ENCODE measurements around the gene CLMN. TPM values are rescaled to one million over a fixed set of nuclear protein-coding genes. Genes with fewer than 3 reads are reported as not detected.
A peak's percentile ranks its signal among the peaks of the same experiment; 100 is the strongest.

The CLMN gene
- total RNA-seq, 1 donor from 2014 or later, result 0.68 TPM

DNA sequence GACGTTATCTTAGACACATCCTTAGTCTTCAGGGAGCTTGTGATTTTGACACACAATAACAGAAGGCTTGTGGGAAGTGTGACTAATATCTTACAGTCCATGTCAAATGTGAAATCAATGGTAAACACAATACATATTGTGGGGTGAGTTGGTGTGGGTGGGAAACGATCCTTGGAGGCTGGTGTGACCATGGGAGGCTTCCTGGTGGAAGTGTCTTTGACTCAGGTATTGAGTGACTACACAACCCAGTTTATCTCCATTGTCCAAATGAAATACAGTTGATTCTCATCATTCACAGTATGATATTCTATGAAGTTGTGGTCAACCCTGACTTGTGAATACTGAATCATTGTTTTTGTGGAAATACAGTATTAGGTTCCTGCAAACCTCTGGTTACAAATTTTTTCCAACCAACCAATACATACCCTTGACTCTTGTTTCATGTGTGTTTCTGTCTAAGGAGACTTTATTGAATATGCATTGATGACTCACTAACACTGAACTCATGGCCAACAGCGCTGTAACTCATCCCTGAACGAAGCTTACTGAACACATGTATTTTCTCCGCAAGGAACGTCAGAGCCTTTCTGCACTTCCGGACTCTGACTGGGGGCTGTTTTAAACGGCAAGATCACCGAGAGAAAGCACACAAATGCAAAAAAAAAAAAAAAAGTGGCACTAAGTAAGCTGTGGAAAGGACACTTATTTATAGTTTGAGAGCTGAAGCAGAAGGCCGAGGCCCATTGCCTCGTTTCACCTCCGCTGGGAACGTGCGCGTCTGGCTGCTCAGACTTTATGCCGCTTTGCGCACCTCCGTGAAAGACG lies 59.0 kb downstream of the CLMN start:
- peak; percentile 83 for DNase-seq

DNA sequence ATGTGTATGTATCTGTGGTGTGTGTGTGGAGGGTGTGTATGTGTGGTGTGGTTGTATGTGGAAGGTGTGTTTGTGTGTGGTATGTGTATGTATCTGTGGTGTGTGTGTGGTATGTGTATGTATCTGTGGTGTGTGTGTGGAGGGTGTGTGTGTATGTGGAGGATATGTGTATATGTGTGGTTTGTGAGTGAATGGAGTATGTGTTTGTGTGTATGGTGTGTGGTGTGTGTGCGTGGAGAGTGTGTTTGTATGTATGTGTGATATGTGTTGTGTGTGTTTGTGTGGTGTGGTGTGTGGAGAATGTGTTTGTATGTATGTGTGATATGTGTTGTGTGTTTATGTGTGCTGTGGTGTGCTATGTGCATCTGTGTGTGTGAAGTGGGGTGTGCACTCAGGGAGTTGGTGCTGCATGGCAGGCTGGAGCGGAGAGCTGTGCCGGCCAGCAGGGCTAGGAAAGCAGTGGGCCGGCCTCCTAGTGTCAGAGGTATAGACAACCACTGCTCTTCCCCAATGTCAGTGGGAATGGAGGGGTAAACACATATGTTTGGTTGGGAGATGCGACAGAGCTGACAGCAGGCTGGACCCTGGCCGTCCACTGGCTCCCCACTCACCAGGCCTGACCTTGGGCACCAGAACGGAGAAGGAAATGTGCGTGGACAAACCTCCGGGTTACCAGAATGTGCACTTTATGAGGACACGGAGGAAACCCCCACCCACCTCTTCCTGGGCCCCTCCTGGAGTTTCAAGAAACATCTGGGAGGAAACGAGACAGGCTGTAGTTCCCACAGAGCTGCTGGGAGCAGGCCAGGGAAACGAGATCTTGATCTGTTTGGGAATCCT lies 60.7 kb downstream of the CLMN start:
- DNase-seq, result peak; percentile 51

- no peak for DNase-seq
Observed at GRCh38 chr14:95258156-95258555, 61.6 kb downstream of the CLMN start.

DNA sequence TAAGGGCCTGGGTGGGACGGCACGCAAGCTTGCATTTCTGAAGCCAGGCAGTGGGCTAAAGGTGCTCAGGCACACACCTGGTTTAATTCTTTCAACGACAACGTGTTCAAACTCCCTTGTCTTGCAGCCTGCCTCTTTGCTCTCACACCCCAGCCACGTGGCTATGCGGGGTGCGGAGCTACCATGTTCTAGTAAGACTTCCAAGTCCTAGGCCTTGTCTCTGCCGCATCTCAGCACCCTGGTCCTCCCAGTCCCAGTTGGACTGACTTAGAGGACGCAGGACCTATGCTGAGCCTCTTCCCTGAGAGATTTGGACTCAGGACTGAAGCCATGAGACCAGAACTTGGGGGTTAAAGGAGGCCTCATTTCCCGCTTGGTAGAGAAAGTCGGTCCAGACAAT lies 62.2 kb downstream of the CLMN start:
- no peak for DNase-seq

GRCh38 chr14:95256776-95257060 lies 63.0 kb downstream of the CLMN start:
- no peak for DNase-seq

DNA sequence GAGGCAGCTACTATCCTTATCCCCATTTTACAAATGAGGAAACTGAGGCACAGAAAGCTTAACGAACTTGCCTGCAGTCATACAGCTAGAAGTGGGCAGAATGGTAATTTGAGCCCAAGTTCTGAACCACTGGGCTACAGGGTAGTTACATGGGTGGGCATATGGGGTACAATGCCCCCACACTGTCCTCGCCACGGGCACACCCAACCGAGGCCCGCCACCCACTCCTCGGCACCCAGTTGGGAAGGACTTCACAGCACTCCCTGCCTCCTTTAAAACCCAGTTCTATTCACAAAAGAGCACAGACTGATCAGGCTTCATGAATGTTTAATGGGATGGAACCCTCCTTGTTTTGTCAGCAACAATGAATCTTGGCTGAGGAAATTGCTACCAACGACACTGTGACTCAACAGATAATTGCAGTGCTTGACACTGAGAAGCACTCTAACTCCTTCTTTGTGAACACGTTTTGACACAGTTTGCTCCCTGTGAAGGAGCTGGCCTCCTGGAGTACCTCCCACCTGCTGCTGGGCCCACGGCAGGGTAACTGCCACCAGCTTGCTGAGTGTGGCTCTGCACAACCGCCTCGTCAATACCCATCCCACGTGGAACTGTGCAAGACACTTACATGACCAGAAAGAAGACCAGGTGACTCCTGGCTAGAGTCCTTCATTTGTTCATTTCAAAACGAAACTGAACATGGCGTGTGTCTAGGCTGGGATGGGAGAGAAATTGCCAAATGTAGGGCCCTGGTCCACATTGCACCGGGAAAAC lies 63.5 kb downstream of the CLMN start:
- peak; percentile 18 for DNase-seq

DNA sequence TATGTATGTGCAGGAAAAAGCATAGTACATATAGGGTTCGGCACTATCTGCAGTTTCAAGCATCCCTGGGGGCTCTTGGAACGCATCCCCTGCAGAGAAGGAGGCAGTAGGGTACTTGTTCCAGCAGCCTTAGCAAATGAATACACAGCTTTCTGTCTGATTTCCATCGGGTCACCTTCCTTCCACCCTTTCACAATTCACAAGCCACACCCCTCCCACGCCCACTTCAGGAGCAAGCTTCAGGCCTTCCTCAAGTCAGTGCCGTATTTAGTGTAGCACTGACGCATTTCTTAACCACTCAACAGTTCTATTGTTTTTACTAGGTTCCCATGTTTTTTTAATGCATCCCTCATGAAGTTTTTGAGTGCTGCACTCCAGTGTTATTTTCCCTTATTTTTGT lies 64.2 kb downstream of the CLMN start:
- peak; percentile 85 for DNase-seq

DNA sequence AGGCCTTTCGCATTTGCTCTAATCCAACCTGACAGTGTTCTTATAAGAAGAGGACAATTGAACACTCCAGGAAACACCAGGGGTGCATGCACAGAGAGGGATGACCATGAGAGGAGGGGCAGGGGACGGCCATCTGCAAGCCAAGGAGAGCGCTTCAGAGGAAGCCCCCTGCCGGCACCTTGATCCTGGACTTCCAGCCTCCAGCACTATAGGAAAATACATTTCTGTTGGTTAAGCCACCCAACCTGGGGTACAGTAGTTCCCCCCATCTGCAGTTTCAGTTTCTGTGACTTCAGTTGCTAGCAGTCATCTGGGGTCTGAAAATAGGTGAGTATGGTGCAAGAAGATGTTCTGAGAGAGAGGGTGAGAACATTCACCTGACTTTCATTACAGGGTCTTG lies 64.7 kb downstream of the CLMN start:
- DNase-seq, result no peak

GRCh38 chr14:95254288-95254687 lies 65.4 kb downstream of the CLMN start:
- DNase-seq, result no peak

DNA sequence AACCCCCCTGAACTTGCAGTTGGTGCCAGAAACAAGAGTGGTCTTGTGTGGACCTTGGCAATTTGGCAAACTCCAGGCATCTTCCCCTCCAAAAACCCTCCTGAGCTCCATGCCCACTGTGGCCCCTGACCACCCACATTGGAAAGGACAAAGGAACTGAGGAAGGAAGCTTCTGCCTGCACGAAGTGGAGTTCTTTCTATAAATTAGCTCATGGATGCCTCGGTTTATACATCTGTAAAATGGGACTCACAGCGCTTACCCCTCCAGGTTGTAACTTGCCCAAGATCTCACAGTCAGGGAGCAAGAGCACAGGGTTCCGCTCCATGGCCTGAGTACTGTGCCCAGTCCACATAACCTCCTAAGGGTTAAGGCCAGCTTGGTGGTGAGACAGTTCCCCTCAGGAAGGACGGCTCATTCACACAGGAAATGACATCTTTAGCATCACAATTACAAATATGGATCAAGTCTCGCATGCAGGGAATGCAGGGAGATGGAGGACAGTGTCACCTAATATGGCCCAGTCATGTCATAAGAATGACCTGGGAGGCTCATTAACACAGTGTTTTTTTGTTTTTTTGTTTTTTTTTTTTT lies 66.6 kb downstream of the CLMN start:
- DNase-seq, result peak; percentile 74

- DNase-seq, result no peak
Observed at GRCh38 chr14:95252219-95252618, 67.5 kb downstream of the CLMN start.

DNA sequence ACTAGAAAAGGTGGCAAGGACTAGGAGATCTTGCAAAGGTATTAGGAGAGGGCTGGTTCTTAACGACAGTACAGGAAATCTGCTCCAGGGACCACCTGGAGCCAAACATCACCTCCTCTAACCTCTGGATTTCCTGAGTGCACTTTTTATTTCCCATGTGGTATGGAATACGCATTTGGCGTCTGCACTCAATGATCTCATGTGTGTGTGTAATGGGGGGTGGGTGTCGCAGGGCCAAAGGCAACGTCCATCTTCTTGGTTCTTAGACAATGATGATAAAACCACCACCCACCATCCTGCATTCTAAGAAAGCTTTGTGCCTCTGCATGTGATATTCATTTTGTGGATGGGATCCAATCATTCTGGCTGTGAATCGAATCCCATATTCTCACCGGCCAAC lies 68.8 kb downstream of the CLMN start:
- peak; percentile 63 for DNase-seq

DNA sequence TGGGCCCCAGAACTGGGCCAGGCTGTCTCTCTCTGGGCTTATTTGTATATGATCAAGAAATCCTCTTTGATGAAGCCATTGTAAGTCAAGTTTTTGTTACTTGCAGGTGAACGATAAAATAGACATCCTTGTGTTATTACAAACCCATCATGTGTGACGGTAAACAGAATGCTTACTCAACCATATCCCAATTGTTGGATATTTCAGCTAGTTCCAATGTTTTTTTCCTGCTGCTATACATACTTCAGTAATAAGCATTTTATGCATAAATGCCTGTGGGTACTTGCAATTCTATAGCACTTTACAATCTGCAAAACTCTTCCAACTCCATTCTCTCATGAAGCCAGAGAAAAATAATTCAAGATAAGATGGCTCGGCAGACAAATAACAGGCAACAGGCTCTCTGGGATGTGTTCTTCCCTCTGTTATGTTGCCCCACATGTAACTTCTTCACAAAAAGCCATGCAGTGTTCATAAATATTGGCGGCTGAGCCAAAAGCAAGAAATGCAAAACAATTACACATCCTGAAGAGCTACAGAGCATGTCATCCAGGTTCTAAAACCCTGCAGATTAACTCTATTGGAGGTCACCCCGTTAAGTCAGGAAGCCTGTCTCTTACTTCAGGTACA lies 69.5 kb downstream of the CLMN start:
- DNase-seq, result no peak

DNA sequence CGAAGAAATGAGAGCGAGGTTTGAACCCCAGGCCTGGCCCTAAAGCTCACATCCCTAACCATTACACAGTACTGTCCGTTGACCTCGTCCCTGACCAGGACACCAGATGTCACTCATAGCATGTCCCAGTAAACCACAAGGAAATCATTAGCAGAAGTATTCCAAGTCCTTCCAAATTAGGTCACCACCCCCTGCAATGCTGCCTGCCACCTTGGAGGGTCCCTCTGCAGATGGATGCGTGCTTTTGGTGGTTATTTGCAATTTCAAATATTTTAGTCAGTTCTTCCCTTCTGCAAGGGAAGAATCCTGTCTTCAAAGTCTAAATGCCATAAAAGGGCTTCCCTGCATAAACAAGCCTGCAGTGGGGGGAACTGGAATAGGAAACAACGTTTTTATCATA lies 71.3 kb downstream of the CLMN start:
- peak; percentile 16 for DNase-seq

- DNase-seq, result no peak
Observed at GRCh38 chr14:95246870-95247269, 72.8 kb downstream of the CLMN start.

- DNase-seq, result no peak
Observed at GRCh38 chr14:95245334-95245733, 74.4 kb downstream of the CLMN start.

DNA sequence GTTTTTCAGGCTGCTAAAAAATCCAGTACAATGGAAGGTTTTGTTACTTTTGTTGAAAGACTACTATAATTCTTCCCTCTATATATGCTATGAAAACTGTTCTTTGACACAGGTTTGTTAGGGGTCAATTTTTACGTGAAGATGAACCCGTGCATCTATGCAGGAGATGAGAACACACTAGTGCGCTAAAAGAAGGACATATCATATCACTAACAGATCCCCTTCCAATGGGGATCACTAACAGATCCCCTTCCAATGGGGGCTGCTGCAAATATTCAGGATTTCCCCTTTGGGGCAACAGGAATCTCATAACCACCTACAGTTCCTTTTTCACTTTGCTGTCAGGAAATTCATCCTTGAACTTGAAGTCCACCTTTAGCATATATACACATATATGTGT lies 75.1 kb downstream of the CLMN start:
- DNase-seq, result no peak

- DNase-seq, result no peak
Observed at GRCh38 chr14:95242870-95243269, 76.8 kb downstream of the CLMN start.

DNA sequence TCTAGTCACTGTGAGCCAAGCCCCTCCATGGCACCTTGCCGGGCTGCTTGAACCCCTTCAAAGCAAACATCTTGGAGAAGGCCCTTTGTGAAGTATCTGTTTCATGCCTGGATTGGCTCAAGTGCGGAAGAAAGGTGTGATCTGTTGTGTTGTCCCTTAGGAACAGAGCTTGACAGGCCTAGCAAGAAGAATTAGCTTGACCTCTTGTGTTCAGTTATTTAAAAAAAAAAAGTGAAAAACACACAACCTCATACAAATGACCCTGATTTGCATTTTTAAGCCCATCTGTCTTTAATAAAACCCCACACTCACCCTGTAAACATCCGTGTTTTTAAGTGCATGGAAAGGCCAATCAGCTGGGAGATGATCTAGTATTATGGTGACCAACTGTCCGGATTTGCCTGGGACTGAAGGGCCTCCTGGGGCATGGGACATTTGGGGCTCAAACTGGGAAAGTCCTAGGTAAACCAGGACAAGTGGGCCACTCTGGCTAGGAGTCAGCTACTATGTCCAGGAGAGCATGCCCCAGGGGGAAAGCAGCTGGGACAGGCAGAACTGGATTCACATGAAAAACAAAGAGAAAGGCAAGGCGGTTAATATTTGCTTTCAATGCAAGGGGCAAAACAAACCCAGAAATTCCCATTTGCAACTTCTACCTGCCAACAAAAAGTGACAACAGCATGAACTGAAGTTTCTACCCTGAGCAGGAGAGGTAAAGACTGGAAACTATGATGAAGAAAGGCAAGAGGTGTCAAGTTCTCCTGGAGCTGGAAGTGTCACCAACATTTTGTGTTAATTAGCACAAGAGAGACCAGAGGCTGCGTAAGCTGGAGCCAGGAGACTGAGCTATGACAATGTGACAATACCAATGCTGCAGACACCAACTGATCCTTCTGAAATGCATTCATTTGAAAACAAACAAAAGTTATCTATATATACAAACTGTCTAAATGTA lies 78.6 kb downstream of the CLMN start:
- no peak for DNase-seq

- no peak for DNase-seq
Observed at GRCh38 chr14:95238487-95239298, 81.0 kb downstream of the CLMN start.

Data from dermis blood vessel endothelial cell (primary cell).